ENCODE data around the gene RNU5B-1.
A peak's percentile ranks its signal among the peaks of the same experiment; 100 is the strongest.
"Not testable (repeated sequence)": the region's sequence is repeated elsewhere in the genome, so short reads cannot be mapped to it uniquely, and the experiment has no call there.

Gene RNU5B-1

GRCh38 chr15:65304381-65305149 lies at the start of gene RNU5B-1:
Gene RNU5B-1 (plus strand): TSS chr15:65304677.
- DNase-seq: peak; percentile 90

GRCh38 chr15:65254758-65255157 lies 49.7 kb upstream of the RNU5B-1 start:
- DNase-seq: no peak

- no peak for DNase-seq
Observed at GRCh38 chr15:65255486-65256140, 48.9 kb upstream of the RNU5B-1 start.

- DNase-seq: no peak
Observed at GRCh38 chr15:65258375-65259262, 45.9 kb upstream of the RNU5B-1 start.

- no peak for DNase-seq
Observed at GRCh38 chr15:65259367-65259797, 45.1 kb upstream of the RNU5B-1 start.

- no peak for DNase-seq
Observed at GRCh38 chr15:65260968-65261367, 43.5 kb upstream of the RNU5B-1 start.

GRCh38 chr15:65263313-65263712 lies 41.2 kb upstream of the RNU5B-1 start:
- DNase-seq: no peak

GRCh38 chr15:65264863-65265430 lies 39.5 kb upstream of the RNU5B-1 start:
- DNase-seq: no peak

GRCh38 chr15:65266469-65266868 lies 38.0 kb upstream of the RNU5B-1 start:
- DNase-seq: no peak

GRCh38 chr15:65268411-65268810 lies 36.1 kb upstream of the RNU5B-1 start:
- no peak for DNase-seq

- not testable (repeated sequence) for DNase-seq
Observed at GRCh38 chr15:65270811-65271545, 33.5 kb upstream of the RNU5B-1 start.

- no peak for DNase-seq
Observed at GRCh38 chr15:65275104-65275727, 29.3 kb upstream of the RNU5B-1 start.

- DNase-seq: no peak
Observed at GRCh38 chr15:65275728-65276126, 28.8 kb upstream of the RNU5B-1 start.

GRCh38 chr15:65277015-65277414 lies 27.5 kb upstream of the RNU5B-1 start:
- no peak for DNase-seq

- no peak for DNase-seq
Observed at GRCh38 chr15:65278480-65278879, 26.0 kb upstream of the RNU5B-1 start.

- DNase-seq: no peak
Observed at GRCh38 chr15:65285291-65286068, 19.0 kb upstream of the RNU5B-1 start.

- DNase-seq: peak; percentile 44
Observed at GRCh38 chr15:65286069-65286703, 18.3 kb upstream of the RNU5B-1 start.

GRCh38 chr15:65286704-65287519 lies 17.6 kb upstream of the RNU5B-1 start, which contains the start of gene PARP16:
Gene PARP16 (minus strand): TSS chr15:65286883. CDS start chr15:65286426, 457 bp downstream.
- DNase-seq: peak; percentile 94

GRCh38 chr15:65287520-65287855 lies 17.0 kb upstream of the RNU5B-1 start:
- DNase-seq: no peak
